Transverse colon (tissue), 4 donors: ENCODE results near the gene ERVW-1.

Experiments used
- CTCF ChIP-seq, 5 experiments: fragments of 200-600 bp in 3 of 5; fragments of 450-650 bp in 2 of 5; sonication (generic) in 3 of 5; IDR thresholded peaks; 1 replicate in 2 of 5; 2 replicates in 3 of 5; pipeline ENCODE4 v1.5.1; 2016 to 2017; ENCODE audit warnings: antibody characterized with exemption in 5 of 5, inconsistent platforms in 3 of 5, mild to moderate bottlenecking in 2 of 5, moderate library complexity in 1 of 5
- EP300 ChIP-seq: sonication (generic); formaldehyde crosslinking; IDR thresholded peaks from one replicate; pipeline ENCODE4 v1.6.1; 2017; ENCODE audit warnings: antibody characterized with exemption, low read depth
- POLR2AphosphoS5 ChIP-seq, 3 donors: sonication (generic); formaldehyde crosslinking; IDR thresholded peaks; one replicate each; pipeline ENCODE4 v1.6.1; 2016; ENCODE audit warnings: antibody characterized with exemption in 3 of 3

DNA sequence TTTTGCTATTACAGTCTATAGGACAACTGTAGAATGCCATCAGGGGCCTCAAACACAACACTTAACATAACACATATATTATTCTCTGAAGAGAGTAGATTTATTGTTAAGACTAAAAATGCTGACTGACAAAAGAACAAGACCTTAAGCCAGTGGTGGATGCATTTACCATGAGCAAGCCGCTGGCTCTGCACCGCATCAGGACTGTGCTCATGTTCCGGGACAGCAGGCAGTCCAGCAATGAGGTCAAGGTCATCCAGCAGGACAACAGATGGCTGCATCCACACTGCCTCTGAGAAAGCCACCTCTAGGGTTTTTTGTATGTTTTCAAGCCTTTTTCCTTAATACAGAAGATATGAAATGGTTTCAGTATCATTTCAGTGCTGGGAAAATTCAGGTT, 26.8 kb upstream of the ERVW-1 start:
- TF ChIP-seq CTCF (IDR thresholded peaks at IDR 0.05) (no peak), POLR2AphosphoS5 (IDR thresholded peaks at IDR 0.05) (no peak), EP300 (no peak)
